NCI-H2029 (cell line): ENCODE measurements around the gene OR52M1.
"Not testable (repeated sequence)": the region's sequence is repeated elsewhere in the genome, so short reads cannot be mapped to it uniquely, and the experiment has no call there.

Experiments used
- DNase-seq: peaks from one replicate; lab custom pipeline; 2025; lab: John Stamatoyannopoulos, UW

The OR52M1 gene, protein sequence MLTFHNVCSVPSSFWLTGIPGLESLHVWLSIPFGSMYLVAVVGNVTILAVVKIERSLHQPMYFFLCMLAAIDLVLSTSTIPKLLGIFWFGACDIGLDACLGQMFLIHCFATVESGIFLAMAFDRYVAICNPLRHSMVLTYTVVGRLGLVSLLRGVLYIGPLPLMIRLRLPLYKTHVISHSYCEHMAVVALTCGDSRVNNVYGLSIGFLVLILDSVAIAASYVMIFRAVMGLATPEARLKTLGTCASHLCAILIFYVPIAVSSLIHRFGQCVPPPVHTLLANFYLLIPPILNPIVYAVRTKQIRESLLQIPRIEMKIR

GRCh38 chr11:4544891-4545290, at the start of gene OR52M1:
TSS of gene OR52M1 (plus strand) at chr11:4545191. CDS start at chr11:4545191, 0 bp downstream.
- no peak for DNase-seq

DNA sequence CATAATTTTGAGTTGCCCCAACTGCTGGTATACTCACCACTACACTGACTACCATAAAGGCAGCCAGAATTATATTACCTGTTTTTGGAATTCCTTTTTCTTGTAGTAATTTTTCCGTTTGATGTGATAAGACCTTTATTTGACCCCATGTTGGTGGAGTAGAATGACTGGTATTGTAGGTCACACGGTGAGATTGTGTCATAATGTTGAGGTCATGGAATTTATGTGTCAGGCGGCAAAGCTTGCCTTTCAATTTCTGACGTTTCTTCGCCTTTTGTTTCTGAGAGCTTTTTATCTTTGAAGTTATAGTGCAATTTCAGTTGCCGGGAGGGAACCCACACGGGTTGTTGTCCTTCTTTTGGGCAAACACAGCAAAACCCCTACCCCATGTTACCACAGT, 49.5 kb upstream of the OR52M1 start:
- no peak for DNase-seq

DNA sequence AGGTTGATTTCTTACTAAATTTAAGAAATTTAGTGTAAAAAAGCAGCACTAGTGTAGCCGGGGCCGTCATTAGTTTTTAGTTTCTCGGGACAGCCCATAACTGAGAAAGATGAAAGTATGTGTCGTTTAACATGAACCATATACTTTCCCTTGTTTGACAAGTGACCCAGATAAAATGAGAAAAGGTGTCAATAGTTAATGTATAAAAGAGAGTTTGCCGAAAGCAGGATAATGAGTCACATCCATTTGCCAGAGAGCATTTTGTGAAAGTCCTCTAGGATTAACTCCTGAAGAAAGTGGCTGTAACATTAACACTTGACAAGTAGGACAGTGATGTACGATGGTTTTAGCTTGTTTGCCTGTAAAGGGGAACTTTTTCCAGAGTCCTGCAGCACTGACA, 49.0 kb upstream of the OR52M1 start:
- no peak for DNase-seq

DNA sequence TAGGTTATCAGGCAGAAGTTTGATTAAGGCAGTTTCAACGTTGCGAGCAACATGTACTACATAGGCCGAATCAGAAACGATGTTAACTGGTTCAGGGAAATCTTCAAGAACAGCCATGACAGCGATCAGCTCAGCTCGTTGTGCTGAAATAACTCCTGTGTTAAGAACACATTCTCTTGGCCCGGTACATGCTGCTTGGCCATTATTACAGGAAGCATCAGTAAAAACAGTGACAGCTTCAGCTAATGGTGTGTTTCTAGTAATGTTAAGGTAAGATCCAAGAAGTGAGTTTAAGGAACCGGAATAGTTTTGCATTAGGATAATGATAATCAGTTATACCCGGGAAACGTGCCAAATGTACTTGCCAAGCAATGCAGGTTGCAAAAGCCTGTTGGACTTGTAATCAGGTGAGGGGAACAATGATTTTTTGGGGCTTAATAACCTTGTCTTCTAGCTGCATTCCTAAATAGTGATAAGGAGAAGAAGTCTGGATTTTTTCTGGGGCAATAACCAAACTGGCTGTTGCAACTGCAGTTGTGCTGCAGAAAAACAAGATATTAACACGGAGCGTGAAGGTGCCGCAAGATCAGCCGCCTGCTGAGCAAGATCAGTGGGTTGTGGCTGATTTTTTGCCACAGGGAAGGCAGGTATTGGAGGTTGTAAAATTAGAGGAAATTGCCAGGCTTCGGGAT, 48.3 kb upstream of the OR52M1 start:
- DNase-seq, result no peak

- DNase-seq, result no peak
Measured at GRCh38 chr11:4508886-4509285, 36.1 kb upstream of the OR52M1 start.

DNA sequence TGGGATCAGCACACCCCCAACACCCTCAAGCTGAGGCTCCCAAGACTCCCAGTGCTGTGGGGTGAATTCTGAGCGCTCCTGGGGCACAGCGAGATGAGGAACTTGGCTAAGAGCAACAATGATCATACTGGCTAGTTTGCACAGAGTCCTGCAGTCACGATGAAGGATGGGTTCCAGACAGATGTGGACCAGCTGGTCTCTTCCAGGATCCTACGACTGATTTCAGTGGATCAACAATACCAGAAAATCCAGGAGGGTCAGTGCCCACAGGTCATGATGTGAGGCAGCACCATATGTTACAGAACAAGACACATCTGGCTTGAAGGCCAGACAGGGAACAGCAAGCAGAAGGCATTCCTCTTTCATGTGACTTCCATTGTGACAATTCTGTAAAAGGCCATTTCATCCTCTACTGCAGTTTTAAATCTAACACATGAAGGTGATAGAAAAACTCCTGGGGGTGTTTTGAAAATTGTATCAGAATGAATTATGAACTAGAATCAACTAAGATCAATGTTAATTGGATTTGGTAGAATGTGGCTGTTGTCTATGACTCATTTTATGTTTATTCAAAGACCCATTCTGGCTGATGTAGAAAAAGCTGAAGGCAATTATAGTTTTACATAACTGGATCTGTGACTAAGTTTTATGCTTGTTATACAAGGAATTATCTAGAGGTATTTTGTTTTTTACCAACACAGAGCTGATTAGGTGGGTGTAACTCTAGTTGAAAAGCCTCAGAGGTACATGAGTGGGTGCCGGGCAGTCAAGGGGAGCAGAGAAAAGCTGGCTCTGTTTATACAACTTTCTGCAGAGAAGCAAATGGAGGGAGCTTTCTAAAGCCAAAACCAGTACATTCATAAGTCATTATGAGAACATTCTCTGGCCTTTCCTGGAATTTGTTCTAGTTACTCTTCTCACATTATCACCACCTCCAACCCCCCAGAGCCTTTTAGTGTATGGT, 33.4 kb upstream of the OR52M1 start:
- DNase-seq, result no peak

DNA sequence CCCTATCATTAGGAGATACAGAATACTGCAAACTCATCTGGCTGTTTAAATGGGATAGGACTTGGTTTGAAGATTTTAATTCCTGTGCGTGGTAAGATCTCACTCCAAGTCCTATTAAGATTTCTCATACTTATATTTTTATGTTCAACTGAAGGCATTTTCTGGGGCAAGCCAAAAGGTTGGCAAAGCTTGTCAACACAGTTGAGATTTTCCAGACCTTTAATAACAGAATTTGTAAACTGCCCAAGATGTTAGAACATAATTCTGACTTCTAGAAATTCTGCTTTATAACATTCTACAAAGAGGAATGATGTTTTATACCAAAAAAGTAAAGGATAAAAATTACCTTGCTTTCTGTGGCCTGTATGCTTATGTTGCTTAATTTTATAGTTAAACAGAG, 30.8 kb upstream of the OR52M1 start:
- no peak for DNase-seq

DNA sequence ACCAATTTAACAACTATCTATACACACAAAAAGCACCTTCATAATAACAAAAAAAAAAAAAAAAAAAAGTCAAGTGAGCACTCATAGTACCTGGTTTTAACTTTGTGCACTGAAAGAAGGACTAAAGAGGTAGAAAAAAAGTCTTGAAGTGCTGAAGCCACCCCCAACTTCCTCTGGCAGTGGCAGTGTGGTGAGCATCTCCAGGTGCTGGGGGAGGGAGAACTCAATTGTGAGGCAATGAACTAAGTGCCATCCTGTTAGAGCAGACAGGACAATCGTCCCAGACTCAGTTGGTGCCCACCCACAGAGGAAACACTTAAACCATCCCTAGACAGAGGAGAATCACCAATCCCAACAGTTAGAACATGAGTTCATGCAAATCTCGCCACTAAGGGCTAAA, 22.7 kb upstream of the OR52M1 start:
- DNase-seq, result no peak

GRCh38 chr11:4522752-4523151, 22.2 kb upstream of the OR52M1 start:
- no peak for DNase-seq

- DNase-seq, result no peak
Measured at GRCh38 chr11:4523666-4524065, 21.3 kb upstream of the OR52M1 start.

DNA sequence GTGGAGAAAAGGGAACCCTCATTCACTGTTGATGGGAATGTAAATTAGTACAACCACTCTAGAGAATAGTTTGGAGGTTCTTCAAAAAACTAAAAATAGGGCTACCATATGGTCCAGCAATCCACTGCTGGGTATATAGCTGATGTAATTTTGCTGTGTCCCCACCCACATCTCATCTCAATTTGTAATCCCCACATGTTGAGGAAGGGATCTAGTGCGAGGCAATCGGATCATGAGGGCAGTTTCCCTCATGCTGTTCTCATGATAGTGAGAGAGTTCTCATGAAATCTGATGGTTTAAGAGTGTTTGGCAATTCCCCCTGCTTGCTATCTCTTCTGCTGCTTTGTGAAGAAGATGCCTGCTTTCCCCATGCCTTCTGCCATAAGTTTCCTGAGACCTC, 17.1 kb upstream of the OR52M1 start:
- DNase-seq, result no peak

- DNase-seq, result not testable (repeated sequence)
Measured at GRCh38 chr11:4531686-4532085, 13.3 kb upstream of the OR52M1 start.

GRCh38 chr11:4539603-4540219, 5.3 kb upstream of the OR52M1 start:
- no peak for DNase-seq

DNA sequence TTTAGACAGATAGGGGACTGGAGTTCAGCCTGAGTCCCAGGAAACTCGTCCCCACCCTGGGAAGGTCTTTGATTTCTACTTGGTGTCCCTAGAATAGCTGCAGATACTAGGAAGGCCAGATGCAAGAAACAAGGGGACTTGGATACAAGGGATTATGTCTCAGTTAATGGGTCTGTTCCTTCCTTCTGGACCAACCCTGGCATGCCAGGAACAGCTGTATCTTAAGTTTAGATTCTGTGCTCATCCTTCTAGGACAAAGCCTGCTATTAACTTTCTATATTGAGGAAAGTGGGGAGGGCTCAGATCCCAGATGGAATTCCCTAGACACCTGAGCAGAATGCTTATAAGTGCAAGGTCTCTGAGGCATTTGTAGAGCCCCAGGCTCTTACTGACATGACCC, 3.9 kb upstream of the OR52M1 start:
- no peak for DNase-seq

GRCh38 chr11:4543561-4543960, 1.4 kb upstream of the OR52M1 start:
- DNase-seq, result no peak

- DNase-seq, result no peak
Measured at GRCh38 chr11:4546878-4547277, 1.9 kb downstream of the OR52M1 start.

DNA sequence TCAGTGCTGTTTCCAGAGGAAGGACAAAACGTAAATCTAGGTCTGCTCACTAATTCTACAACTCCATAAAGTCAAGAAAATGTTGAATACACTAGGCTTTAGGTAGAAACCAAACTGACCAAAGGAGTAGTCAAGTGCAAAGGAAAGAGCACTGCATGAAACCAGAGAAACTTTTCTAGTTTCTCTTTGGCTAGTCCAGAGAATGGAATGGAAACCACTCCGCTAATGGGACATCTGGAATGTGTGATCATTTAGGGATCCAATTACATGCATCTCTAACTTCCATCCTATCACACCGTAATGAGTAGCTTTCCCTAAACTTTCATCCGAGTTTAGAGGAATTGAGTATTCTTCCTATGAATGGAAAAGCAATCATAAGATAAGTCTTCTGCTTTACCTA, 2.4 kb downstream of the OR52M1 start:
- DNase-seq, result no peak

DNA sequence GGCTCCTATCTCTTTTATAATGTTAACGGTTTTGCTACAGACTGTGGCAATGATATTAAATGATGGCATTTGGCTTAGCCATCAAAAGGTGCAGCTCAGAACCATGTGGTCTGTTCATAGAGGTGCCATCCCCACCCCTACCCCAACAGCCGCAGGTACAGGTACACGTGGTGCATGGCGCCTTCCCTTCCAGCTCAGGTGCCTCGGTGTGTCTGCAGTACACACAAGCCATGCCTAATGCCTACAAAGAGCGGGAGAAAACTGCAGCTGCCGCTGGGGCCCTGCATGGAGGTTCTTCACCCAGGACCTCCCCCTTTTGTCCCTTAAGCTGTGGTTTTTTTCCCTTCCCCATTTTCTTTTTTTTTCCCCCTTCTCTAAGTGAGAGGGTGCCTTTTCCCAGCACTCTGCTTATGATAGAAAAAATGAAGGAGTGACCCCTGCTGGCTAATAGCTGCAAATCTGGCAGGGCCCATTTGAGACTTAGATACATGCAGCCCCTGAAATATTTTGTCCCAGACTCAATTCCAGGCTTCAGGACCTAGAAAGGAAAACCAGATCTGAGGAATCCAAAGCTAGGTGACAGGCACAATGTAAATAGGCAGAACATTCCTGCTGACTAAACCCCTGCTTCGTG, 6.5 kb downstream of the OR52M1 start:
- no peak for DNase-seq

GRCh38 chr11:4559527-4560440, 14.8 kb downstream of the OR52M1 start:
- DNase-seq, result no peak

GRCh38 chr11:4560467-4560866, 15.5 kb downstream of the OR52M1 start:
- DNase-seq, result no peak

DNA sequence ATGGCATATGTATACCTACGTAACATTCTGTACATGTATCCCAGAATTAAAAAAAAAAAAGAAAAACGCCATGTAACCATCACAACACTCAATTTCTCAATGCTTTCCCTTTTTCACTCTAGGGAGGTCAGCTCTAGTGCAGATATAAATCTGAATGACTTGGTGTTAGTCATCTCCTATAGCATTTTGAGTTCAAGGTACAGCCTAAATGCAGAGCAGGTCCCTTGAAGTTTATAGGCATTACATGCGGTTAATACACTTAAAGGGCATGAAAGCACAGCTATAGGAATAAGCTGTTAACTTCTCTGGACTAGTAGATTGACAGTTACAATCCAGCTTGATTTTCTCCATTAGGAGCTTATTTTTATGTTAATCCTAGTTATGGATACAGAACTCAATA, 20.4 kb downstream of the OR52M1 start:
- DNase-seq, result no peak
